DOHH2 (cell line): ENCODE measurements around the gene RAD51B.

ENCODE experiments used
- CTCF ChIP-seq: fragments of 200-600 bp; sonication (generic); IDR thresholded peaks from one replicate; pipeline ENCODE4 v1.5.1; 2014; ENCODE audit warnings: antibody characterized with exemption, mild to moderate bottlenecking, low read depth, low read length; ENCODE audit not compliant: poor library complexity, severe bottlenecking
- EZH2phosphoT487 ChIP-seq: fragments of 200-600 bp; sonication (generic); IDR thresholded peaks from 2 replicates; pipeline ENCODE4 v1.6.1; 2017; ENCODE audit warnings: borderline replicate concordance, mild to moderate bottlenecking, antibody characterized with exemption, low read length, moderate library complexity, mixed read lengths

GRCh38 chr14:68622856-68623255, 803.3 kb downstream of the RAD51B start:
- no peak for TF ChIP-seq CTCF
- no peak for TF ChIP-seq EZH2phosphoT487
